ENCODE data around the gene C12orf57. TPM values are rescaled to one million over a fixed set of nuclear protein-coding genes. Genes with fewer than 3 reads are reported as not detected.
A peak's percentile ranks its signal among the peaks of the same experiment; 100 is the strongest.

Gene C12orf57
- total and polyA plus RNA-seq, 2 of the 13 experiments (the other 11 are each of a cell fraction or from before 2014, with no cell fraction given): 84.0 to 287 TPM

GRCh38 chr12:6950401-6950801 is 6.6 kb downstream of the C12orf57 start:
- BruUV-seq (replicated peaks): no TSS peak
- ChIA-PET POLR2A (no interaction called here), CTCF (ENCODE audit: low intra/inter-chr PET ratio, low total read pairs) (interaction anchor here (0.7 kb wide), 1 partner anchor 81 kb away, joined by 3 read pairs; no protein-coding TSS in a partner anchor)
- no peaks in the 10 kb centered on the region for H3K27me3 ChIP-seq (ENCODE audit: control insufficient read depth in 1 of 2, insufficient read depth in 2 of 2, low read length in 2 of 2)
- DNase-seq (ENCODE audit: low spot score) (no peak), ATAC-seq (no peak), FAIRE-seq (no peak)
- H2AFZ ChIP-seq (ENCODE audit: low read length): no peak overlapping the region
- no peak for TF ChIP-seq ZNF329 (CRISPR knock-in tag; IDR thresholded peaks at IDR 0.05; ENCODE audit: low read depth)
- no peak for TF ChIP-seq KDM5A (IDR thresholded peaks at IDR 0.05; ENCODE audit: borderline replicate concordance, low read length)
- TF ChIP-seq FOXA1 (IDR thresholded peaks at IDR 0.05): no peak
- TF ChIP-seq FOXA1 (CRISPR knock-in tag; IDR thresholded peaks at IDR 0.05): peak; percentile 44
- TF ChIP-seq PATZ1 (CRISPR knock-in tag; IDR thresholded peaks at IDR 0.05): peak; percentile 83
- peak; percentile 70 for TF ChIP-seq NR2C2 (CRISPR knock-in tag; IDR thresholded peaks at IDR 0.05; ENCODE audit: borderline replicate concordance)
- no peak for TF ChIP-seq ZMYM2 (CRISPR knock-in tag; IDR thresholded peaks at IDR 0.05)
- TF ChIP-seq CBX2 (IDR thresholded peaks at IDR 0.05; ENCODE audit: low read depth, low read length): no peak
- TF ChIP-seq CBX2 (CRISPR knock-in tag; IDR thresholded peaks at IDR 0.05; ENCODE audit: low read depth): no peak
- TF ChIP-seq SAFB2 (CRISPR knock-in tag; IDR thresholded peaks at IDR 0.05; ENCODE audit: borderline replicate concordance, low read depth): no peak
- TF ChIP-seq THAP8 (CRISPR knock-in tag; IDR thresholded peaks at IDR 0.05; ENCODE audit: borderline replicate concordance): no peak
- TF ChIP-seq CTCF (CRISPR knock-in tag; IDR thresholded peaks at IDR 0.05): peak; percentile 38
- TF ChIP-seq ZNF672 (CRISPR knock-in tag; IDR thresholded peaks at IDR 0.05): peak; percentile 98
- TF ChIP-seq NR2F6 (IDR thresholded peaks at IDR 0.05): 0 out of 2 replicates have a peak, but pooled peaks have one; percentile 11
- no peak for TF ChIP-seq NR2F6 (CRISPR knock-in tag; IDR thresholded peaks at IDR 0.05)
- no peaks in the 10 kb centered on the region for H3K79me2 ChIP-seq (ENCODE audit: insufficient read depth, low read length)
- H3K4me2 ChIP-seq (ENCODE audit: low read depth, low read length): no peak overlapping the region
- no peaks in the 10 kb centered on the region for H3K36me3 ChIP-seq (replicated peaks in 1 of 2; ENCODE audit: control insufficient read depth in 1 of 2, insufficient read depth in 2 of 2, low read length in 2 of 2)
- in situ Hi-C loops (cut with HindIII; ENCODE audit: extremely low pct_ligation_motif_present, low pct_unique_long_range_greater_than_20kb) (no loop called here), intact Hi-C loops (cut with micrococcal nuclease; ENCODE audit: unreplicated experiment) (no loop called here)
- H3K4me1 ChIP-seq (ENCODE audit: insufficient read depth, low read length): peaks cover 24% of the 10 kb centered on the region
- H3K9me3 ChIP-seq (ENCODE audit: low read length): no peaks in the 10 kb centered on the region
- WGBS (ENCODE audit: low lambda C conversion rate): no CpG with 5 or more reads among the region's 1 CpG
- H3K9ac ChIP-seq (ENCODE audit: insufficient read depth, low read depth, low read length): no peak overlapping the region
- H3K27ac ChIP-seq (ENCODE audit: extremely low read length, insufficient read depth, low read length): no peak overlapping the region
- no peaks in the 10 kb centered on the region for H4K20me1 ChIP-seq (ENCODE audit: insufficient read depth, low read length)
- H3K4me3 ChIP-seq (replicated peaks in 1 of 3; ENCODE audit: insufficient read depth in 1 of 3, low read depth in 2 of 3, low read length in 3 of 3): no peak overlapping the region
